IPS-18a (cell line): ENCODE data around the gene RAPGEF6.
"Not testable (repeated sequence)": the region's sequence is repeated elsewhere in the genome, so short reads cannot be mapped to it uniquely, and the experiment has no call there.

ENCODE experiments used
- H3K27ac ChIP-seq: one replicate; pipeline ENCODE4 v1.5.1; 2013; ENCODE audit warnings: low read length
- H3K27me3 ChIP-seq: one replicate; pipeline ENCODE4 v1.6.1; 2013; ENCODE audit warnings: mild to moderate bottlenecking, low read length; ENCODE audit not compliant: control insufficient read depth, insufficient read depth
- H3K36me3 ChIP-seq: one replicate; pipeline ENCODE4 v1.6.1; 2013; ENCODE audit warnings: low read depth, low read length; ENCODE audit not compliant: control insufficient read depth
- H3K4me1 ChIP-seq: one replicate; pipeline ENCODE4 v1.6.1; 2013; ENCODE audit warnings: low read depth, low read length; ENCODE audit not compliant: control insufficient read depth
- H3K4me3 ChIP-seq: one replicate; pipeline ENCODE4 v1.5.1; 2013; ENCODE audit warnings: low read length
- H3K9ac ChIP-seq: one replicate; pipeline ENCODE4 v1.6.1; 2013; ENCODE audit warnings: mild to moderate bottlenecking, low read length, moderate library complexity
- H3K9me3 ChIP-seq: one replicate; pipeline ENCODE4 v1.6.1; 2013; ENCODE audit warnings: low read depth, low read length; ENCODE audit not compliant: control insufficient read depth

The RAPGEF6 gene

DNA sequence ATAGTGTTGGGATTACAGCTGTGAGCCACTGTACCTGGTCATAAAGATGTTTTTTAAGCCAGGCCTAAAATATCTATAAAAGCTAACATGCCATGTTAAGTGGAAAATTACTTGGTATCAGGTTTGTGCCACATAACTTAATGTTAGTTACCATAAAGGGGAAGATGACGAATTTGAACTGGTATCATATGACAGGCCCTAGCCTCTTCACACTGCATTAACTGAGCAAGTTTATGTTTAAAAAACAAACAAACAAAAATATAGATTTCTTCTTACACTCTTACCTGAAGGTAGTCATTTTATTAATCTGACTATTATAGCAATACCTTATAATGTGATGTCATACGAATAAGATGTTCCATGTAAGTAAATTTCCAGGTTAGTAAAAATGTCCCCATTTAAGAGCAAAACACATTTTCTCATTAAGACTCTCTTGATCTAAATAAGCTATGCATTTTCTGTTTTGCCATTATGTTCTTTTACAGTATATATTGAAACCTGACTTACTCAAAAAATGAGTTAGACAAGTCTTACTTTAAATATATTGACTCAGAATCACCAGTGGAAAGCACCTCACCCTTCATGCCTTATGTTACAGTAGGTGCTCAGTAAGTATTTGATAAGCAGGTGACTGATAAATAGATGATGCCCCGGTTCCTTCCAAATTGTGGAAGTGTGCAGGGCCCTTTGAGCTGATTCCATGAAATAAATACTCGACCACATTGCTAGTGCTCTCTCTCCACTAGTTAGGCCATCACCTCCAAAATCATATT lies 245.7 kb downstream of the RAPGEF6 start:
- Histone ChIP-seq H3K27me3 (no peaks in the 10 kb centered on the region), H3K4me1 (no peaks in the 10 kb centered on the region), H3K4me3 (no peak overlapping the region), H3K36me3 (no peaks in the 10 kb centered on the region), H3K27ac (no peak overlapping the region), H3K9me3 (no peaks in the 10 kb centered on the region), H3K9ac (no peak overlapping the region)

- no peaks in the 10 kb centered on the region for H3K36me3 ChIP-seq
- no peak overlapping the region for H3K27ac ChIP-seq
- H3K9me3 ChIP-seq: no peaks in the 10 kb centered on the region
- no peaks in the 10 kb centered on the region for H3K27me3 ChIP-seq
- H3K4me1 ChIP-seq: no peaks in the 10 kb centered on the region
- no peak overlapping the region for H3K4me3 ChIP-seq
- H3K9ac ChIP-seq: no peak overlapping the region
Observed at GRCh38 chr5:131387255-131387654, 247.8 kb downstream of the RAPGEF6 start.

DNA sequence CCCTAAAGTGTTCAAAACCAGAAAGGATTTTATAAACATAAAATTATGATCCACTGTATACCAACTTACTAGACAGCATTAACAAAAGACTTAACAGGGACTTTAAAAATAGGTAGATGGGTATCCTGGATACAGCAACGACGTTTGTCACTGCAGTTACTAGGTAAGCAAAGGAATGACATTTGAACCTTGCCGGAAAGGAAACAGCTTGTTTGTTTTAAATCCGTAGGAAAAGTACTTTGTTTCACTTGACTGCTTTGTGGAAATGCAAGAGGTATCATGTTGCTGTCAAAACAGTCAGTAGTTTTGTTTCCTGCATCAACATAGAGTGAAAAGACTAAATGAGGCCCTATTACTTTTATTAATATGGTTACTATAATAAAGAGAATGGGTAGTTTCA lies 248.2 kb downstream of the RAPGEF6 start:
- H3K36me3 ChIP-seq: no peaks in the 10 kb centered on the region
- H3K9ac ChIP-seq: no peak overlapping the region
- H3K4me1 ChIP-seq: no peaks in the 10 kb centered on the region
- no peaks in the 10 kb centered on the region for H3K9me3 ChIP-seq
- no peak overlapping the region for H3K4me3 ChIP-seq
- no peak overlapping the region for H3K27ac ChIP-seq
- no peaks in the 10 kb centered on the region for H3K27me3 ChIP-seq

GRCh38 chr5:131386124-131386523 lies 248.9 kb downstream of the RAPGEF6 start:
- Histone ChIP-seq H3K27ac (no peak overlapping the region), H3K36me3 (no peaks in the 10 kb centered on the region), H3K27me3 (no peaks in the 10 kb centered on the region), H3K9ac (no peak overlapping the region), H3K4me3 (no peak overlapping the region), H3K4me1 (no peaks in the 10 kb centered on the region), H3K9me3 (no peaks in the 10 kb centered on the region)

- H3K9me3 ChIP-seq: no peaks in the 10 kb centered on the region
- no peak overlapping the region for H3K4me3 ChIP-seq
- no peak overlapping the region for H3K9ac ChIP-seq
- no peaks in the 10 kb centered on the region for H3K4me1 ChIP-seq
- no peaks in the 10 kb centered on the region for H3K27me3 ChIP-seq
- no peak overlapping the region for H3K27ac ChIP-seq
- H3K36me3 ChIP-seq: no peaks in the 10 kb centered on the region
Observed at GRCh38 chr5:131384616-131385214, 250.3 kb downstream of the RAPGEF6 start.

DNA sequence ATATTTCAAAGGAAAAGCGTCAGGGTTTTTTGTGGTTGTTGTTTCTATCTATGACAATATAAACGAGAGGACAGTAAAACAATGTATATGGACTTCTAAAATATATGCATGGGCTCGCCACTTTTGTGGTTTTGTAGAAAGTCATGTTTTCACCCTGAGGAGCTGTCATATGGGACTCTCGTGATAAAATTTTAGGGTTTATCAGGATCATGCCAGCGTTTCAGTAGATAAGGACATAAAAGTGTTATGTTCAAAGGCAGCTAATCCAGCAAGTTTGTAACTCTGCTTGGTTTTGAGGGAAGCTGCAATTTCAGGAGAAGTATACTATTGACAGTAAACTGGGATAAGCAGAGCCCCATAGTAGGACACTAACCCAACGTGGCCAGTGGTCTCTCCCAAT lies 250.9 kb downstream of the RAPGEF6 start:
- no peaks in the 10 kb centered on the region for H3K4me1 ChIP-seq
- no peaks in the 10 kb centered on the region for H3K9me3 ChIP-seq
- no peaks in the 10 kb centered on the region for H3K27me3 ChIP-seq
- no peak overlapping the region for H3K4me3 ChIP-seq
- H3K36me3 ChIP-seq: no peaks in the 10 kb centered on the region
- no peak overlapping the region for H3K27ac ChIP-seq
- H3K9ac ChIP-seq: no peak overlapping the region

- H3K4me3 ChIP-seq: no peak overlapping the region
- no peaks in the 10 kb centered on the region for H3K36me3 ChIP-seq
- no peaks in the 10 kb centered on the region for H3K4me1 ChIP-seq
- H3K9me3 ChIP-seq: no peaks in the 10 kb centered on the region
- no peak overlapping the region for H3K27ac ChIP-seq
- H3K9ac ChIP-seq: no peak overlapping the region
- no peaks in the 10 kb centered on the region for H3K27me3 ChIP-seq
Observed at GRCh38 chr5:131382407-131383395, 252.3 kb downstream of the RAPGEF6 start.

- H3K36me3 ChIP-seq: no peaks in the 10 kb centered on the region
- H3K9ac ChIP-seq: no peak overlapping the region
- no peak overlapping the region for H3K27ac ChIP-seq
- H3K9me3 ChIP-seq: no peaks in the 10 kb centered on the region
- H3K27me3 ChIP-seq: no peaks in the 10 kb centered on the region
- no peaks in the 10 kb centered on the region for H3K4me1 ChIP-seq
- H3K4me3 ChIP-seq: no peak overlapping the region
Observed at GRCh38 chr5:131381777-131382176, 253.3 kb downstream of the RAPGEF6 start.

DNA sequence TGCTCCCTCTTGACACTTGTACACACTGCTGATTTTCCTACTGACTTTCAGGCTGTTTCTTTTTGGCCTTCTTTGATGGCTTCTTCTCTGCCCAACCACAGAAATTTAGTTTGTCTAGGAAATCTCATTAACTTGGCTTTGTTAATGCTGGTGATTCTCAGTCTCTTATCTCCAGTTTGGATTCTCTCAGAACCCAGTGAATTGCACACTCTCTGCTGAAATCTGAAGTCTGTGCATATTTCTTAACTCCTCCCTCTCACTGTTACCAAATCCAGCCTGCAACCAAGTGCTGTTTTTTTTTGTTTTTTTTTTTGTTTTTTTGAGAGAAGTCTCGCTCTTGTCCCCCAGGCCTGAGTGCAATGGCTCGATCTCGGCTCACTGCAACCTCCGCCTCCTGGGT lies 254.0 kb downstream of the RAPGEF6 start:
- H3K27me3 ChIP-seq: no peaks in the 10 kb centered on the region
- H3K4me1 ChIP-seq: no peaks in the 10 kb centered on the region
- no peak overlapping the region for H3K4me3 ChIP-seq
- H3K27ac ChIP-seq: no peak overlapping the region
- H3K9me3 ChIP-seq: no peaks in the 10 kb centered on the region
- H3K9ac ChIP-seq: no peak overlapping the region
- H3K36me3 ChIP-seq: no peaks in the 10 kb centered on the region

DNA sequence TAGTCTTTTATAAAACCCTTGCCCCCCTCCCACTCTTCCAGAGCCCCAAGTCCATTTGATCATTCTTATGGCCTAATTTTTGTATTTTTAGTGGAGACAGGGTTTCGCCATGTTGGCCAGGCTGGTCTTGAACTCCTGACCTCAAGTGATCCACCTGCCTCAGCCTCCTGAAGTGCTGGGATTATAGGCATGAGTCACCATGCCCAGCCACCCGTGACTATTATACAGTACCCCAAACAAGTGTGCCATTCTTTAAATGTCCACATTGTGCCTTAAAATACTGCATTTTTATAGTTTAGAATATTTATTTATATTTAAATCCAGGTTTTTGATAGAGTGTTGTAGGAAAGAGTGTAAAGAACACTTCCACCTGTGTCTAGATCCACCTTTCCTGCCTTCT lies 254.8 kb downstream of the RAPGEF6 start:
- not testable (repeated sequence) for H3K9me3 ChIP-seq, H3K9ac ChIP-seq, H3K4me3 ChIP-seq, H3K36me3 ChIP-seq, H3K27ac ChIP-seq, H3K27me3 ChIP-seq, H3K4me1 ChIP-seq

GRCh38 chr5:131379723-131380122 lies 255.3 kb downstream of the RAPGEF6 start:
- Histone ChIP-seq H3K4me1 (no peaks in the 10 kb centered on the region), H3K27me3 (no peaks in the 10 kb centered on the region), H3K4me3 (no peak overlapping the region), H3K9ac (no peak overlapping the region), H3K36me3 (no peaks in the 10 kb centered on the region), H3K27ac (no peak overlapping the region), H3K9me3 (no peaks in the 10 kb centered on the region)
